Activated naive CD4-positive, alpha-beta T cell (primary cell): Measurements from ENCODE around the gene B4GAT1.
"Not testable (repeated sequence)": the region's sequence is repeated elsewhere in the genome, so short reads cannot be mapped to it uniquely, and the experiment has no call there.

Source experiments
- DNase-seq, 4 experiments: peaks; one replicate each; lab custom pipeline; 2025; lab: John Stamatoyannopoulos, UW

The B4GAT1 gene

GRCh38 chr11:66363187-66363601 is 15.8 kb upstream of the B4GAT1 start:
- DNase-seq: no peak

- no peak for DNase-seq
These were observed 15.2 kb upstream of the B4GAT1 start for GRCh38 chr11:66362481-66363147.

- DNase-seq: no peak
These were observed 14.1 kb upstream of the B4GAT1 start for GRCh38 chr11:66361502-66361941.

GRCh38 chr11:66360406-66361073 is 13.1 kb upstream of the B4GAT1 start:
- DNase-seq: no peak

GRCh38 chr11:66359662-66360087 is 12.2 kb upstream of the B4GAT1 start:
- no peak for DNase-seq

- not testable (repeated sequence) for DNase-seq
These were observed 3.3 kb upstream of the B4GAT1 start for GRCh38 chr11:66350560-66351235.

GRCh38 chr11:66349084-66349386 is 1.6 kb upstream of the B4GAT1 start:
- DNase-seq: no peak

- no peak for DNase-seq
These were observed 679 bp downstream of the B4GAT1 start for GRCh38 chr11:66346476-66347424.

GRCh38 chr11:66345316-66345649 is 2.1 kb downstream of the B4GAT1 start:
- DNase-seq: no peak

- DNase-seq: peak; percentile 84 to 90 (median 87)
These were observed 2.7 kb downstream of the B4GAT1 start, which contains the start of gene BRMS1 for GRCh38 chr11:66344550-66345315. TSS of gene BRMS1 (minus strand) at chr11:66345104. CDS start at chr11:66342234, 2,870 bp downstream.

- DNase-seq: no peak
These were observed 4.3 kb downstream of the B4GAT1 start for GRCh38 chr11:66343176-66343575.

- DNase-seq: no peak
These were observed 5.8 kb downstream of the B4GAT1 start for GRCh38 chr11:66341502-66342126.

GRCh38 chr11:66340596-66341501 is 6.6 kb downstream of the B4GAT1 start:
- DNase-seq: no peak

- DNase-seq: no peak
These were observed 7.5 kb downstream of the B4GAT1 start for GRCh38 chr11:66339686-66340483.

- no peak for DNase-seq
These were observed 8.2 kb downstream of the B4GAT1 start for GRCh38 chr11:66339162-66339675.

GRCh38 chr11:66338276-66339161 is 8.9 kb downstream of the B4GAT1 start:
- DNase-seq: no peak

GRCh38 chr11:66337103-66337899 is 10.1 kb downstream of the B4GAT1 start:
- DNase-seq: no peak
